Endothelial cell (in vitro differentiated cells): Measurements from ENCODE around the gene CMTM8. TPM values are rescaled to one million over a fixed set of nuclear protein-coding genes. Genes with fewer than 3 reads are reported as not detected.

Experiments
- DNase-seq: peaks from one replicate; pipeline ENCODE4 v3.0.0; 2021; ENCODE audit warnings: low spot score
- H3K27ac Mint-ChIP-seq: one replicate; pipeline ENCODE4 v1.8.0; 2021; ENCODE audit warnings: mixed read lengths, inconsistent platforms; ENCODE audit not compliant: unreplicated experiment
- H3K27me3 Mint-ChIP-seq: one replicate; pipeline ENCODE4 v1.8.0; 2021; ENCODE audit warnings: mild to moderate bottlenecking, moderate library complexity, mixed read lengths, inconsistent platforms; ENCODE audit not compliant: unreplicated experiment
- H3K36me3 Mint-ChIP-seq: one replicate; pipeline ENCODE4 v1.8.0; 2021; ENCODE audit warnings: mild to moderate bottlenecking, low read depth, mixed read lengths, inconsistent platforms; ENCODE audit not compliant: unreplicated experiment
- H3K4me1 Mint-ChIP-seq: one replicate; pipeline ENCODE4 v1.8.0; 2021; ENCODE audit warnings: mild to moderate bottlenecking, mixed read lengths, inconsistent platforms; ENCODE audit not compliant: unreplicated experiment
- H3K4me3 Mint-ChIP-seq: one replicate; pipeline ENCODE4 v1.8.0; 2021; ENCODE audit warnings: mild to moderate bottlenecking, mixed read lengths, inconsistent platforms; ENCODE audit not compliant: unreplicated experiment
- H3K9me3 Mint-ChIP-seq: one replicate; pipeline ENCODE4 v1.8.0; 2021; ENCODE audit warnings: mixed read lengths, inconsistent platforms; ENCODE audit not compliant: unreplicated experiment
- CTCF ChIP-seq: fragments of 200-600 bp; sonication (generic); IDR thresholded peaks from one replicate; pipeline ENCODE4 v1.5.0; 2021; ENCODE audit warnings: antibody characterized with exemption; ENCODE audit not compliant: unreplicated experiment
- total RNA-seq: library from RNA; stranded (reverse); fragmentation: NEBNext Ultra II Directional; extraction: Animal tissue kit (Norgen Biotek cat#: 25700); gene quantifications from one replicate; pipeline ENCODE4 v1.2.1, GENCODE V29; 2021; ENCODE audit not compliant: unreplicated experiment

Gene CMTM8
- total RNA-seq, 1 donor from 2014 or later = 16.2 TPM

- no peaks in the 10 kb centered on the region for H3K36me3 Mint-ChIP-seq
- no peak for TF ChIP-seq CTCF
- H3K9me3 Mint-ChIP-seq = no peaks in the 10 kb centered on the region
- H3K4me3 Mint-ChIP-seq = no peak overlapping the region
- no peak for DNase-seq
- H3K27ac Mint-ChIP-seq = peak overlapping the region; percentile 71
- peaks cover 41% of the 10 kb centered on the region for H3K4me1 Mint-ChIP-seq
- peaks cover 4% of the 10 kb centered on the region for H3K27me3 Mint-ChIP-seq
These were observed 72.7 kb downstream of the CMTM8 start for GRCh38 chr3:32310918-32311839.

GRCh38 chr3:32312251-32312650 lies 73.8 kb downstream of the CMTM8 start:
- no peak overlapping the region for H3K4me3 Mint-ChIP-seq
- no peaks in the 10 kb centered on the region for H3K36me3 Mint-ChIP-seq
- H3K27me3 Mint-ChIP-seq = peaks cover 3% of the 10 kb centered on the region
- H3K9me3 Mint-ChIP-seq = no peaks in the 10 kb centered on the region
- H3K4me1 Mint-ChIP-seq = peaks cover 41% of the 10 kb centered on the region
- no peak for TF ChIP-seq CTCF
- H3K27ac Mint-ChIP-seq = peak overlapping the region; percentile 71
- no peak for DNase-seq

GRCh38 chr3:32313169-32313568 lies 74.7 kb downstream of the CMTM8 start:
- peak overlapping the region; percentile 89 for H3K27ac Mint-ChIP-seq
- H3K27me3 Mint-ChIP-seq = peaks cover 3% of the 10 kb centered on the region
- TF ChIP-seq CTCF = no peak
- DNase-seq = no peak
- H3K4me3 Mint-ChIP-seq = no peak overlapping the region
- H3K9me3 Mint-ChIP-seq = no peaks in the 10 kb centered on the region
- no peaks in the 10 kb centered on the region for H3K36me3 Mint-ChIP-seq
- peaks cover 41% of the 10 kb centered on the region for H3K4me1 Mint-ChIP-seq

- TF ChIP-seq CTCF = no peak
- peaks cover 3% of the 10 kb centered on the region for H3K27me3 Mint-ChIP-seq
- H3K9me3 Mint-ChIP-seq = no peaks in the 10 kb centered on the region
- H3K36me3 Mint-ChIP-seq = no peaks in the 10 kb centered on the region
- DNase-seq = no peak
- peaks cover 41% of the 10 kb centered on the region for H3K4me1 Mint-ChIP-seq
- H3K4me3 Mint-ChIP-seq = peak overlapping the region; percentile 75
- H3K27ac Mint-ChIP-seq = peak overlapping the region; percentile 89
These were observed 75.4 kb downstream of the CMTM8 start for GRCh38 chr3:32313723-32314473.
